Stimulated activated naive CD8-positive, alpha-beta T cell treated with anti-CD3 and anti-CD28 coated beads, Interleukin-15, Interleukin-2, amounts not matched to agents 100 ng/mL and 50 ng/mL, for 24 hours (primary cell): ENCODE data around the gene APBA2.
A peak's percentile ranks its signal among the peaks of the same experiment; 100 is the strongest.
"Not testable (repeated sequence)": the region's sequence is repeated elsewhere in the genome, so short reads cannot be mapped to it uniquely, and the experiment has no call there.

ENCODE experiments used
- H3K27ac Mint-ChIP-seq: one replicate; pipeline ENCODE4 v1.8.0; 2021; ENCODE audit warnings: mild to moderate bottlenecking, mixed read lengths
- H3K27me3 Mint-ChIP-seq: one replicate; pipeline ENCODE4 v1.8.0; 2021; ENCODE audit warnings: mixed read lengths
- H3K36me3 Mint-ChIP-seq: one replicate; pipeline ENCODE4 v1.8.0; 2021; ENCODE audit warnings: low read depth, mixed read lengths
- H3K4me1 Mint-ChIP-seq: one replicate; pipeline ENCODE4 v1.8.0; 2021; ENCODE audit warnings: low read depth, mixed read lengths
- H3K4me3 Mint-ChIP-seq: one replicate; pipeline ENCODE4 v1.8.0; 2021; ENCODE audit warnings: mild to moderate bottlenecking, mixed read lengths
- H3K9me3 Mint-ChIP-seq: one replicate; pipeline ENCODE4 v1.8.0; 2021; ENCODE audit warnings: mixed read lengths

APBA2 gene

GRCh38 chr15:29032751-29033150 is 147.0 kb downstream of the APBA2 start:
- Mint-ChIP-seq H3K27ac (no peak overlapping the region), H3K36me3 (peaks cover 11% of the 10 kb centered on the region), H3K4me1 (peaks cover 66% of the 10 kb centered on the region)

GRCh38 chr15:29034151-29034550 is 148.4 kb downstream of the APBA2 start:
- no peak overlapping the region for H3K27ac Mint-ChIP-seq
- peaks cover 10% of the 10 kb centered on the region for H3K9me3 Mint-ChIP-seq
- H3K4me1 Mint-ChIP-seq, result peaks cover 72% of the 10 kb centered on the region
- no peaks in the 10 kb centered on the region for H3K27me3 Mint-ChIP-seq
- H3K36me3 Mint-ChIP-seq, result peaks cover 11% of the 10 kb centered on the region
- H3K4me3 Mint-ChIP-seq, result no peak overlapping the region

More at GRCh38 chr15:29032751-29033150, 147.0 kb downstream of the APBA2 start:
- no peaks in the 10 kb centered on the region for H3K27me3 Mint-ChIP-seq
- peaks cover 10% of the 10 kb centered on the region for H3K9me3 Mint-ChIP-seq
- no peak overlapping the region for H3K4me3 Mint-ChIP-seq

- Mint-ChIP-seq H3K27ac (no peak overlapping the region), H3K4me1 (peaks cover 72% of the 10 kb centered on the region), H3K27me3 (no peaks in the 10 kb centered on the region), H3K36me3 (peaks cover 11% of the 10 kb centered on the region), H3K9me3 (peaks cover 10% of the 10 kb centered on the region), H3K4me3 (no peak overlapping the region)
Measured at GRCh38 chr15:29034593-29035335, 149.0 kb downstream of the APBA2 start.

GRCh38 chr15:29035336-29036285 is 149.8 kb downstream of the APBA2 start:
- Mint-ChIP-seq H3K27me3 (no peaks in the 10 kb centered on the region), H3K4me3 (no peak overlapping the region), H3K4me1 (peaks cover 75% of the 10 kb centered on the region), H3K9me3 (peaks cover 7% of the 10 kb centered on the region), H3K27ac (no peak overlapping the region), H3K36me3 (peaks cover 7% of the 10 kb centered on the region)

- no peaks in the 10 kb centered on the region for H3K9me3 Mint-ChIP-seq
- peaks cover 72% of the 10 kb centered on the region for H3K4me1 Mint-ChIP-seq
- no peaks in the 10 kb centered on the region for H3K36me3 Mint-ChIP-seq
- H3K27ac Mint-ChIP-seq, result peak overlapping the region; percentile 63
- H3K4me3 Mint-ChIP-seq, result no peak overlapping the region
- H3K27me3 Mint-ChIP-seq, result no peaks in the 10 kb centered on the region
Measured at GRCh38 chr15:29037997-29038705, 152.4 kb downstream of the APBA2 start.

GRCh38 chr15:29039466-29040369 is 153.9 kb downstream of the APBA2 start:
- peak overlapping the region; percentile 49 for H3K4me3 Mint-ChIP-seq

GRCh38 chr15:29040370-29040751 is 154.6 kb downstream of the APBA2 start:
- H3K9me3 Mint-ChIP-seq, result no peaks in the 10 kb centered on the region
- peaks cover 69% of the 10 kb centered on the region for H3K4me1 Mint-ChIP-seq
- no peak overlapping the region for H3K4me3 Mint-ChIP-seq
- no peak overlapping the region for H3K27ac Mint-ChIP-seq
- no peaks in the 10 kb centered on the region for H3K36me3 Mint-ChIP-seq
- no peaks in the 10 kb centered on the region for H3K27me3 Mint-ChIP-seq

More at GRCh38 chr15:29039466-29040369, 153.9 kb downstream of the APBA2 start:
- Mint-ChIP-seq H3K4me1 (peaks cover 71% of the 10 kb centered on the region), H3K27me3 (no peaks in the 10 kb centered on the region), H3K9me3 (no peaks in the 10 kb centered on the region), H3K36me3 (no peaks in the 10 kb centered on the region), H3K27ac (peak overlapping the region; percentile 69)

- Mint-ChIP-seq H3K27me3 (no peaks in the 10 kb centered on the region), H3K4me1 (peaks cover 65% of the 10 kb centered on the region), H3K36me3 (no peaks in the 10 kb centered on the region), H3K4me3 (no peak overlapping the region), H3K9me3 (no peaks in the 10 kb centered on the region), H3K27ac (no peak overlapping the region)
Measured at GRCh38 chr15:29043736-29044502, 158.1 kb downstream of the APBA2 start.

- Mint-ChIP-seq H3K27me3 (no peaks in the 10 kb centered on the region), H3K9me3 (no peaks in the 10 kb centered on the region), H3K4me1 (peaks cover 61% of the 10 kb centered on the region), H3K36me3 (no peaks in the 10 kb centered on the region), H3K4me3 (no peak overlapping the region), H3K27ac (peak overlapping the region; percentile 31)
Measured at GRCh38 chr15:29044503-29044901, 158.7 kb downstream of the APBA2 start.

GRCh38 chr15:29045161-29045560 is 159.4 kb downstream of the APBA2 start:
- H3K9me3 Mint-ChIP-seq, H3K27me3 Mint-ChIP-seq, H3K4me3 Mint-ChIP-seq, H3K36me3 Mint-ChIP-seq: not testable (repeated sequence)
- peaks cover 60% of the 10 kb centered on the region for H3K4me1 Mint-ChIP-seq
- peak overlapping the region; percentile 74 for H3K27ac Mint-ChIP-seq

GRCh38 chr15:29045717-29046116 is 159.9 kb downstream of the APBA2 start:
- Mint-ChIP-seq H3K9me3 (no peaks in the 10 kb centered on the region), H3K4me1 (peaks cover 59% of the 10 kb centered on the region), H3K4me3 (no peak overlapping the region), H3K27me3 (no peaks in the 10 kb centered on the region), H3K27ac (peak overlapping the region; percentile 74), H3K36me3 (no peaks in the 10 kb centered on the region)

GRCh38 chr15:29046281-29046810 is 160.6 kb downstream of the APBA2 start:
- no peak overlapping the region for H3K27ac Mint-ChIP-seq
- no peaks in the 10 kb centered on the region for H3K27me3 Mint-ChIP-seq
- no peaks in the 10 kb centered on the region for H3K36me3 Mint-ChIP-seq
- no peaks in the 10 kb centered on the region for H3K9me3 Mint-ChIP-seq
- peaks cover 62% of the 10 kb centered on the region for H3K4me1 Mint-ChIP-seq
- H3K4me3 Mint-ChIP-seq, result no peak overlapping the region

GRCh38 chr15:29046977-29047376 is 161.2 kb downstream of the APBA2 start:
- H3K4me3 Mint-ChIP-seq, result no peak overlapping the region
- H3K27ac Mint-ChIP-seq, result no peak overlapping the region
- no peaks in the 10 kb centered on the region for H3K9me3 Mint-ChIP-seq
- no peaks in the 10 kb centered on the region for H3K27me3 Mint-ChIP-seq
- H3K4me1 Mint-ChIP-seq, result peaks cover 65% of the 10 kb centered on the region
- no peaks in the 10 kb centered on the region for H3K36me3 Mint-ChIP-seq
